Mucosa of descending colon (tissue), 3 donors: ENCODE measurements around the gene NCAPD2. TPM values are rescaled to one million over a fixed set of nuclear protein-coding genes. Genes with fewer than 3 reads are reported as not detected.

ENCODE experiments used
- ATAC-seq: fragments of 200-7000 bp; cut with Tn5 transposase; one replicate; pipeline ENCODE4 v1.9.1; 2020; ENCODE audit warnings: mild to moderate bottlenecking, moderate library complexity
- DNase-seq, 3 donors: peaks; one replicate each; pipeline ENCODE4 v3.0.0-alpha.2; 2020
- H3K36me3 ChIP-seq: fragments of 200-600 bp; one replicate; pipeline ENCODE4 v1.8.0; 2021; ENCODE audit warnings: low read depth, mild to moderate bottlenecking
- H3K4me1 ChIP-seq: fragments of 200-600 bp; one replicate; pipeline ENCODE4 v1.8.0; 2021; ENCODE audit warnings: low read depth, mild to moderate bottlenecking
- H3K4me3 ChIP-seq: fragments of 200-600 bp; one replicate; pipeline ENCODE4 v1.8.0; 2021; ENCODE audit warnings: mild to moderate bottlenecking
- H3K9me3 ChIP-seq: fragments of 200-600 bp; one replicate; pipeline ENCODE4 v1.8.0; 2021; ENCODE audit warnings: mild to moderate bottlenecking
- intact Hi-C, 2 donors: fragments of 100-400 bp; cut with DNase I in 1 of 2; cut with micrococcal nuclease in 1 of 2; formaldehyde crosslinking; loops; one replicate each; pipeline versions ENCODE4 v1.11.0 to v1.11.1; 2022; cut with DNase I, micrococcal nuclease
- total RNA-seq, 3 donors: library from RNA; stranded (reverse); fragmentation: NEBNext Ultra II Directional in 2 of 3; extraction: Animal tissue kit (Norgen Biotek cat#: 25700) in 2 of 3; gene quantifications; one replicate each; pipeline versions ENCODE4 v1.2.1 to v1.2.4, GENCODE V29; 2021 to 2023
- TF ChIP-seq, protein P1 (sequence below): fragments of 200-600 bp; IDR thresholded peaks from one replicate; pipeline ENCODE4 v1.8.0; 2022; ENCODE audit warnings: antibody characterized with exemption, mild to moderate bottlenecking
- donor health status: DM: no; HTN: no; CAD: no; lungs with moderate emphysema.
- donor health status: DM: no; HTN: no; CAD: no.
- donor health status: DM: no; HTN: yes; CAD: no.

NCAPD2 gene
- total RNA-seq, 3 donors from 2014 or later: 25.5 to 47.0 (median 26.0) TPM

- H3K9me3 ChIP-seq: no peaks in the 10 kb centered on the region
- TF ChIP-seq, protein P1, sequence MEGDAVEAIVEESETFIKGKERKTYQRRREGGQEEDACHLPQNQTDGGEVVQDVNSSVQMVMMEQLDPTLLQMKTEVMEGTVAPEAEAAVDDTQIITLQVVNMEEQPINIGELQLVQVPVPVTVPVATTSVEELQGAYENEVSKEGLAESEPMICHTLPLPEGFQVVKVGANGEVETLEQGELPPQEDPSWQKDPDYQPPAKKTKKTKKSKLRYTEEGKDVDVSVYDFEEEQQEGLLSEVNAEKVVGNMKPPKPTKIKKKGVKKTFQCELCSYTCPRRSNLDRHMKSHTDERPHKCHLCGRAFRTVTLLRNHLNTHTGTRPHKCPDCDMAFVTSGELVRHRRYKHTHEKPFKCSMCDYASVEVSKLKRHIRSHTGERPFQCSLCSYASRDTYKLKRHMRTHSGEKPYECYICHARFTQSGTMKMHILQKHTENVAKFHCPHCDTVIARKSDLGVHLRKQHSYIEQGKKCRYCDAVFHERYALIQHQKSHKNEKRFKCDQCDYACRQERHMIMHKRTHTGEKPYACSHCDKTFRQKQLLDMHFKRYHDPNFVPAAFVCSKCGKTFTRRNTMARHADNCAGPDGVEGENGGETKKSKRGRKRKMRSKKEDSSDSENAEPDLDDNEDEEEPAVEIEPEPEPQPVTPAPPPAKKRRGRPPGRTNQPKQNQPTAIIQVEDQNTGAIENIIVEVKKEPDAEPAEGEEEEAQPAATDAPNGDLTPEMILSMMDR: no peak
- H3K4me1 ChIP-seq: no peaks in the 10 kb centered on the region
- DNase-seq: no peak
- intact Hi-C loops: no loop called here
- no peak for ATAC-seq
- H3K36me3 ChIP-seq: peaks cover 12% of the 10 kb centered on the region
- H3K4me3 ChIP-seq: no peak overlapping the region
Observed at GRCh38 chr12:6559500-6559899, 65.6 kb downstream of the NCAPD2 start.

GRCh38 chr12:6560501-6561205, 66.8 kb downstream of the NCAPD2 start:
- no peak for ATAC-seq
- no peaks in the 10 kb centered on the region for H3K4me1 ChIP-seq
- H3K36me3 ChIP-seq: peaks cover 12% of the 10 kb centered on the region
- H3K9me3 ChIP-seq: no peaks in the 10 kb centered on the region
- H3K4me3 ChIP-seq: no peak overlapping the region
- TF ChIP-seq, protein P1: no peak
- no peak for DNase-seq
- intact Hi-C loops: no loop called here

- Histone ChIP-seq H3K36me3 (peaks cover 12% of the 10 kb centered on the region), H3K4me3 (no peak overlapping the region), H3K4me1 (peaks cover 6% of the 10 kb centered on the region), H3K9me3 (no peaks in the 10 kb centered on the region)
- TF ChIP-seq, protein P1: no peak
- ATAC-seq: no peak
- intact Hi-C loops: no loop called here
- no peak for DNase-seq
Observed at GRCh38 chr12:6562881-6563280, 69.0 kb downstream of the NCAPD2 start.

DNA sequence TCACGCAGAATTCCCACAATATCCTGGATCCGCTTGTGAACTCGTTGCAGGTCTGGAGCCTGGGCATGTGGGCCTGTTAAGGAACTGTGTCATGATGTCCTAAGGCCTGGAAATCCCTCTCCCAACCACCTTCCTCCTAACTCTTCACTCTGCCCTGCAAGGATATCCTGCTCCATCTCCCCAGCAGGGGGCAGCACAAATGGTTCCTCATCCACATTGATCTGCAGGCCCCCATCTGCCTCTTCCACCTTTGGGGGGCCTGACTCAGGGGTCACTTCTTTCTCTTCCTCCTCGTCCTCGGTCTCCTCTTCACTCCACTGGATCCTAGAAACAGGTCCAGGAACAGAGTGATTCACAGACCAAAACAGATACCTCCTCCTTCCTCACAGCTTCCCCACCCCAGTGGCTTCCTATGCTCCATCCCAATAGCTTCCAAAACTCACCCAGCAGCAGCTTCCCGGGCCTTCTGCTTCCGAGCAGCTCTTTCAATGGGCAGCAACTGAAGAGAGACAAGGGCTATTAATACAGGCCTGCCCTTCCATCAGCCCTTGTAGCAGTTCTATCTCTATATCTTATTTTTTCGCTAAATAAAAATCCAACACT, 69.6 kb downstream of the NCAPD2 start:
- TF ChIP-seq, protein P1: peak; percentile 59
- Histone ChIP-seq H3K4me1 (peaks cover 6% of the 10 kb centered on the region), H3K4me3 (no peak overlapping the region), H3K9me3 (no peaks in the 10 kb centered on the region), H3K36me3 (peaks cover 12% of the 10 kb centered on the region)
- ATAC-seq (peak; percentile 37), DNase-seq (peak in 2 of 3 donors; percentile 69 to 83)
- intact Hi-C loops: no loop called here

- peaks cover 5% of the 10 kb centered on the region for H3K36me3 ChIP-seq
- DNase-seq (no peak), ATAC-seq (no peak)
- peaks cover 17% of the 10 kb centered on the region for H3K4me1 ChIP-seq
- no peaks in the 10 kb centered on the region for H3K9me3 ChIP-seq
- intact Hi-C loops: no loop called here
- TF ChIP-seq, protein P1: no peak
- H3K4me3 ChIP-seq: peak overlapping the region; percentile 31
Observed at GRCh38 chr12:6567112-6567670, 73.3 kb downstream of the NCAPD2 start.
